HL-60/S4 treated with phorbol 12-myristate 13-acetate at 8.2 ng/mL for 4 days and 3 days (cell line): ENCODE measurements around the gene IFNL1.
"Not testable (repeated sequence)": the region's sequence is repeated elsewhere in the genome, so short reads cannot be mapped to it uniquely, and the experiment has no call there.

Experiments
- in situ Hi-C: fragments of 300-500 bp; cut with MboI; formaldehyde crosslinking; loops from 2 replicates; pipeline ENCODE4 v1.15.0; 2022; ENCODE audit warnings: low sequenced_read_pairs

Gene IFNL1

DNA sequence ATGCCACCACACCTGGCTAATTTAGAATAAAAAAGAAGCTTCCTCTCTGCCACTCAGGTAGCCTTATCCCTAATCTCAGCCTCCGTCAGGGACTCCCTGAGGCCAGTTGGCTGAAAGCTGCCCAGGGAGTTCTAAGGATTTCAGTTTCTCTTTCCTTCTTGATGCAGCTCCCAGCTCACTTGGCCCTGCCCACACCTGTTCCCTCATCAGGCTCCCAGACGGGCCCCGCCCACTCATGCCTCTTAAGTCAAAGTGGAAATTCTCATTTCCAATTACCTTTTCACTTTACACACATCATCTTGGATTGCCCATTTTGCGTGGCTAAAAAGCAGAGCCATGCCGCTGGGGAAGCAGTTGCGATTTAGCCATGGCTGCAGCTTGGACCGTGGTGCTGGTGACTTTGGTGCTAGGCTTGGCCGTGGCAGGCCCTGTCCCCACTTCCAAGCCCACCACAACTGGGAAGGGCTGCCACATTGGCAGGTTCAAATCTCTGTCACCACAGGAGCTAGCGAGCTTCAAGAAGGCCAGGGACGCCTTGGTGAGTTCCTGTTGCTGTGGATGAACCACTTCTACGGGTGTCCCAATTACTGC, at the start of gene IFNL1:
Gene IFNL1 (plus strand): TSS at position 353 of the 591 bp plus-strand sequence. CDS start 15 bp downstream, at position 368.
- in situ Hi-C loops = no loop called here

DNA sequence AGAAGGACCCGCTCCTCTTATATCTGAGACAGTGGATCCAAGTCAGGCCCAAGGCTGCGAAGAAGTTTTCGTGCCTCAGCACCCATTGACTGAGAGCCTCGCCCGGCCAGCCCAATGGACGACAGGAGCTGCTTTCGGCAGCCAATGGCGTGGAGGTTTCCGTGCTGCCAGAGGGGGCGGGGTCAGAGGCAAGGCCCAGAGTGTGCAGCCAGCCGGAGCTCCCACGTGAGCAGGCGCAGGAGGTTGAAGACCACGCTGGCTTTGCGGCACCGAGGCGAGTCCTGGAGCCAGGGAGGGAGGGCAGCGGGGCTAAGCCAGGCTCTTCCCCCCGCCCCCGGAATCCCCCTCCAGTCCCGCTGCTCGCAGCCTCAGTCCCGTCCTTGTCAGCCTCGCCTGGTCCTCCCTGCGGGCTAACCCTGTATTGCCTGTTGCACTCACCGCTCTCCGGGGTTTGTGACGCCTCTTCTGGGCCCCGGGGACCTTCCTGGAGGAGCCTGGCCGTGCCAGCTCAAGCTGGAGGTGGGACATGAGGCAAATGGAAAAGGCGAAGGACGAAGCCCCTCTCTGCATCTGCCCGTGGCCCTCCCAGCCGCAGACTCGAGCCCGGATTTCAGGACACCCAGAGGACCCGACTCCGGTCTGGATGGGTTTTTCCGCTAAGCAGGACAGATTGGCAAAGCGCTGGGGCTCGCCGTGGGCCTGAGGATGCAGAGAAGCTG, 49.1 kb upstream of the IFNL1 start:
- in situ Hi-C loops = no loop called here

DNA sequence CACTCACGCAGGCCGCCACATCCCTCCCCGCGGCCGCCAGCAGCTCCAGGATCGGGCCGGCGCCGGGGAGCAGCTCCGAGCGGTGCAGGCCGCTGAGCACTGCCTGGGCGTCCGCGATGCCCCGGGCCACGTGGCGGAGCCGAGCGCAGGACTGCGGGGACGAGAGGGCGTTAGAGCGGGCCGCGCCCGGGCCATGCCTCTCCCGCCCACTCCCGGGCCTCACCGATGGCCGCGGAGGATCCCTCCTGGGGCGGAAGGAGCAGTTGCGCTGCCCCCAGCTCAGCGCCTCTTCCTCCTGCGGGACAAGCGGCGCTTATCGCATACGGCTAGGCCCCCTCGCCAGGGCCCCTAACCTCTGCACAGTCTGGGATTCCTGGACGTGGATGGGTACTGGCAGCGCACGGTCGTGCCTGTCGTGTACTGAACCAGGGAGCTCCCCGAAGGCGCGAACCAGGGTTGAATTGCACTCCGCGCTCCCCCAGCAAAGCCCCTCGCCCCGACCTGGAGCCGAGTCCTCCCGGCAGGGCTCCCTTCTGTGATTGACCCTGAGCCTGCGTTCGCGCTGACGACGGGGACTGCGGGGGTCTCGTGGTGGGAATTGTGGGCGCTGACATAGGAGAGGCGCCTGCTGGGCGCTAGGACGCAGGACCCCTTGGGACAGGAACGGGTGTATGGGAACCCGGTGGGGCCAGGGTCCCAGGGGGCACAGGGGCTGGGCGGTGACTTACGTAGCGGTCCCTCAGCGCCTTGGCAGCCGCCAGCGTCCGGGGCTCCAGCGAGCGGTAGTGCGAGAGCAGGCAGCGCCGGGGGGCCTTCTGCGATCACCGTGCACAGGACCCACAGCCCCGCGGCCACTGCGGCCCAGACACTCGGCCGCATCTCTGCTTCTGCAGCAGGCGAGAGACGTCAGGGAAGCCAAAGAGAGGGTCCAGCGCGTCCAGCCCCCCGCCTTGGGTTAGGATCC, 48.2 kb upstream of the IFNL1 start:
- in situ Hi-C loops = no loop called here

DNA sequence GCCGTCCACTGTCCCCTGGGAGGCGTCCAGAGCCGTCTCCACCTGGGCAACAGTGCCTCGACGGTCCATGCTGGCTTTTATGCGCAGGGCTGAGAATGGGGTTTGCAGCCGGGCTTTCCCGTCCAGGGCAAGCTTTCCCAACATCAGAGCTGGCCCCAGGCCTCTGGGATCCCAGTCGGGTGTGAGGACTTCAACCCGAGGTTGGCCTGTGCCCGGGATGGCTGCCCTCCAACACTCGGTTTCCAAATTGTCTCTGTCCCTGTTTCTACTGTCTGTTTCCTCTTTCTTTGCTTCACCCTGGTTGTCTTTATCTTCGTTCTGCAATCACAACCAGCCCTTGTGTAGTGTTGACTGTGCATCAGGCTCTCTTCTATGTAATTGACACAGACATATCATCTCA, 47.4 kb upstream of the IFNL1 start, which contains the start of gene IFNL4:
Gene IFNL4 (minus strand): TSS at position 51 of the 400 bp plus-strand sequence.
- in situ Hi-C loops = no loop called here

DNA sequence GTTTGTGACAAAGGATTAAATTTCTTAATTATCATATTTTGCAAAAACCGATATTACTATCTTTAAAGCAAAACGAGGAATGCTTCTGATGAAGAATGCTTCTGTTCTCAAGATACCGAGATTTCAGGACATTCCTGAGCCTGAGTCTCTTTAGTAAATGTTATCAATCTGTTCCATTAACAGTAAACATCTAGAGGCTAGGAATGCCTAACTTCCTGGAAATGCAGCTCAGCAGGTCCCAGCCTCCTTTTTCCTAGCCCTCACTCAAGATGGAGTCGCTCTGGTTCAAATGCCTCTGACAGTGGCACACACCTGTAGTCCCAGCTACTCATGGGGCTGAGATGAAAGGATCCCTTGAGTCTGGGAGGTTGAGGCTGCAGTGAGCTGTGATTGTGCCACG, 45.1 kb upstream of the IFNL1 start:
- in situ Hi-C loops = no loop called here

DNA sequence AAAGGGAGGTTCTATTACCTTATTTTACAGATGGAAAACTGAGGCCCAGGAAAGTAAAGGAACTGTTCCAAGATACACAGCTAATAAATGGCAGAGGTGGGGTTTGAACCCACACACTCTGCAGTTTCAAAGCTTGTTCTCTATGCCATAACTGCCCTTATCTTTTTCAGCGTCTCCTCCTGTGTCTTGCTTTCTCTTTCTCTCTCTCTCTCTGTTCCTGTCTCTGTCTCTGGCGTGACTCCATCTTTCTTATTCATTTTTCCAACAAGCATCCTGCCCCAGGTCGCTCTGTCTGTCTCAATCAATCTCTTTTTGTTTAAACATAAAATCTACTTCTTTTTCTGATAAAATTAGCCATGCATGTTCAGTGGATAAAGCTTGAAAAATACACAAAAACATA, 44.4 kb upstream of the IFNL1 start:
- in situ Hi-C loops = no loop called here

DNA sequence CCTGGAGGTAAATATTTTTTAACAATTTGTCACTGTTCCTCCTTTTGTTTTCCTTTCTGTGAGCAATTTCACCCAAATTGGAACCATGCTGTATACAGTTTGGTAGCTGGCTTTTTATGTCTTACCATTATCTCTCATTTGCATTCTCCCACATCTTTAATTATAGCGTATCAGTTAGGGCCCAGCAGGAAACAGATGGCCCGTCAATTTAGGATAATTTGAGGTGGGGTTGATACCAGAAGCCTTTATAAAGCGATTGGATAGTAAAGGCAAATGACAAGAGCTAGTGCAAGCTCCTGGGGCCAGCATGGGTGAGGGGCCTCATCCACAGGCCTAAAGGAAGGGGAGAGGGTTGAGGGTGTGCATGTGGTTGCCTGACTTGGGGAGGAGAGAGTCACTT, 43.7 kb upstream of the IFNL1 start:
- in situ Hi-C loops = no loop called here

DNA sequence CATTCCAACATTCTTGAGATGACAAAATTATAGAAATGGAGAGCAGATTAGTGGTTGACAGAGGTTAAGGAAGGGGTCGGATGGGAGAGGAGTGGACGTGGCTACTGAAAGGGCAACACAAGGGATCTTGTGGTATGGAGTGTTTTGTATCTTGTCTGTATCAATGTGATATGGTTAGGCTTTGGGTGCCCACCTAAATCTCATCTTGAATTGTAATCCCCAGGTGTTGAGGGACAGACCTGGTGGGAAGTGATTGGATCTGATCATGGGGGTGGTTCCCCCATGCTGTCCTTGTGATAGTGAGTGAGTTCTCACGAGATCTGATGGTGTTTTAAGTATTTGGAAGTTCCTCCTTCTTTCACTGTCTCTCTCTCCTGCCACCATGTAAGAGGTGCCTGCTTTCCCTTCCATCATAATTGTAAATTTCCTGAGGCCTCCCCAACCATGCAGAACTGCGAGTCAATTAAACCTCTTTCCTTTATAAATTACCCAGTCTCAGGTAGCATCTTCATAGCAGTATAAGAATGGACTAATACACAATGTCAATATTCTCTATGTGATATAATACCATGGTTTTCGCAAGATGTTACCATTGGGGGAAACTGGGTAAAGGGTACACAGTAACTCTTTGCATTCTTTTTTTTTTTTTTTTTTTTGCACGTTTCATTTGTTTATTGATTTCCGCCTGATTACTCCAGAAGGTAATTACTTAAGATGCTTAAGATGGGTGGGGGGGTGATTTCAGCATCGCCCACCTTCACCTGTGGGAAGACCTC, 42.6 kb upstream of the IFNL1 start:
- in situ Hi-C loops = no loop called here

DNA sequence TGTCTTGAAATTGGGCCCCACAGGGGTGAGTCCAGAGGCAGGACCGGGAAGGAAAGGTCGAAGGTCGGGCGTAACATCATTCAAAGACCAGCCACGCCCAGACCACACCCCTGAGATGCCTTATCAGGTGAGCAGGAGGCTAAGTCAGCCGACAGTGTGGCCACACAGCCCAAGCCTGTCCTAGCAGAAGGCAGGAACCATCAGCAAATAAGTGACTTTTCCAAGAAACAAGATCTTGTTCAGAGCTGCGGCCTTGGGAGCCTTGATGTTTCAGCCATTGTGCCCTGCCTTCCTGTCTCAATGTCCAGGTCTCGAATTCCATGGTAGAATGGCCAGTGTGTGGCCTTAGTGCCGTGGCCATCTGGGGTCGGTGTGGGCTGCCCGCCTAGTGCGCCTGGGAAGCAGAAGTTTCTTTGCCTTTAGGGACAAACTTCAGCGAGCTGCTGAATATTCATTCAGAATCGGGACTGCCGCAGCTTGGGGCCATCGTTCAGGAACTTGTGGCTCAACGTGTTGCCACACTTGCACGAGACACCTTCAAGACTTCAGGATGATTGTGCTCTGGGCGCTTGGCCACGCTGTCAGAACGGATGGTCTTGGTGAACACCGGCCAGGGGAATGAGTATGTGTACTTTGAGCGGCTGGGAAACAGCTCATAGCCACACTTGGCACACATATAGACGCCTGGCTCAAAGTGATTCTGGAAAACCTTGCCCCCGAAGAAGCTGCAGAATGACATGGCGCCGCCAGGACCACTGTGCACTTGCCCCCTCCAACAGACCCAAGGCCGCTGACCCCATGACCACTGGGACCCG, 41.5 kb upstream of the IFNL1 start:
- in situ Hi-C loops = no loop called here

DNA sequence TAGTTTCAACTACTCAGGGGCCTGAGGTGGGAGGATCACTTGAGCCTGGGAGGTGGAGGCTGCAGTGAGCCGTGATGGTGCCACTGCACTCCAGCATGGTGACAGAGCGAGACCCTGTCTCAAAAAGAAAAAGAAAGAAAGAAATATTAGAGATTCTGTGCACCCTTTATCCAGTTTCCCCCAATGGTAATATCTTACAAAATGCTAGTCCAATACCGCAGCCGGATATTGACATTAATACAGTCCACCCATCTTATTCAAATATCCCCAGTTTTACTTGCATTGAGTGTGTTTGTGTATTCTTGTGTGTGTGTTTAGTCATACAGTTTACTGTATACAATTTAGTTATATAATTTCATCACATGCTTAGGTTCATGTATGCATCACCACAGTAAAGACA, 39.0 kb upstream of the IFNL1 start:
- in situ Hi-C loops = no loop called here

DNA sequence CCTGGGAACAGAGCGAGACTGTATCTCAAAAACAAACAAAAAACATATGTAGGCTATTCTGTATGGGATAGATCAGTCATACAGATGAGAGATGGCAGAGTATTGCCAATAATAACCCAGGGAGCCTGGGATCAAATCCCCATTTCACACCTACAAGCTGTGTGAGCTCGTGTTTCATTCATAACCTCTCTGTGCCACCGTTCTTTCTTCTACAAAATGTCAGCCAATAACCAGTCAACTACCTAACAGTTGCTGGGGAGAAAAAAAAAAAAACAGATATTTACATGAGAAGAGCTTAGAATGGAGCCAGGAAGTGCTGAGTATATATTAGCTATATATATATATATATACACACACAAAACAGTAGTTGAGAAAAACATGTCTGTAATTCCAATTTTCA, 34.5 kb upstream of the IFNL1 start:
- in situ Hi-C loops = no loop called here

DNA sequence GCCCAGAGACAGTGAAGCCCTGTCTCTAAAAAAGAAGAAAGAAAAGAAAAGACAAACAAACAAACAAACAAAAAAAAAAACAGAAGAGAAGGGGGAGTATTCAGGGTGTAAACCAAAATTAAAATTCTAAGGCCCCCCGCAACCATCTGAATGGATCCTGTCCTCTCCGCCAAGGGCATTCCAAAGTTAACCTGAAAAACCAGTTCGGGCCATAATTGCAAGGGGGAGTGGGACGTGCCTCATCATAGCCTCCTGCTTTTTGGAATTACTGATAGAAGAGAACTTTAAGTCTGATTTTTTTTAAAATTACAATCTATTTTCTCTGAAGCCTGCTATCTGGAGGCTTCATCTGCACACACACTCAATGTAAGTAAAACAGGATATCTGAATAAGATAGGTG, 33.7 kb upstream of the IFNL1 start:
- in situ Hi-C loops = no loop called here

DNA sequence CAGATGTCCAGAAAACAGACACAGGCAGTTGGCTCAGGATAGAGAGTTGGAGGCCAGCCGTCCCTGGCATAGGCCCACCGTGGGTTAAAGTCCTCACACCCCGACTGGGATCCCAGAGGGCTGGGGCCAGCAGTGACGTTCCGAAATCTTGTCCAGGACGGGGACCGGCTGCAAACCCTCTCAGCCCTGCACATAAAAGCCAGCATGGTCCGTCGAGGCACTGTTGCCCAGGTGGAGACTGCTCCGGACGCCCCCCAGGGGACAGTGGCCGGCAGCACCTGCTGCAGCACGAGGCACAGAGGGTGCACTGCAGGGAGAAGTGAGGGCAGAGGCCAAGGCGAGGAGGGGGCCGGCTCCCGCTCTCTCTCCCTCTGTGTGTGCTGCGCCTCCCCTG, 32.3 kb upstream of the IFNL1 start:
- in situ Hi-C loops = no loop called here

DNA sequence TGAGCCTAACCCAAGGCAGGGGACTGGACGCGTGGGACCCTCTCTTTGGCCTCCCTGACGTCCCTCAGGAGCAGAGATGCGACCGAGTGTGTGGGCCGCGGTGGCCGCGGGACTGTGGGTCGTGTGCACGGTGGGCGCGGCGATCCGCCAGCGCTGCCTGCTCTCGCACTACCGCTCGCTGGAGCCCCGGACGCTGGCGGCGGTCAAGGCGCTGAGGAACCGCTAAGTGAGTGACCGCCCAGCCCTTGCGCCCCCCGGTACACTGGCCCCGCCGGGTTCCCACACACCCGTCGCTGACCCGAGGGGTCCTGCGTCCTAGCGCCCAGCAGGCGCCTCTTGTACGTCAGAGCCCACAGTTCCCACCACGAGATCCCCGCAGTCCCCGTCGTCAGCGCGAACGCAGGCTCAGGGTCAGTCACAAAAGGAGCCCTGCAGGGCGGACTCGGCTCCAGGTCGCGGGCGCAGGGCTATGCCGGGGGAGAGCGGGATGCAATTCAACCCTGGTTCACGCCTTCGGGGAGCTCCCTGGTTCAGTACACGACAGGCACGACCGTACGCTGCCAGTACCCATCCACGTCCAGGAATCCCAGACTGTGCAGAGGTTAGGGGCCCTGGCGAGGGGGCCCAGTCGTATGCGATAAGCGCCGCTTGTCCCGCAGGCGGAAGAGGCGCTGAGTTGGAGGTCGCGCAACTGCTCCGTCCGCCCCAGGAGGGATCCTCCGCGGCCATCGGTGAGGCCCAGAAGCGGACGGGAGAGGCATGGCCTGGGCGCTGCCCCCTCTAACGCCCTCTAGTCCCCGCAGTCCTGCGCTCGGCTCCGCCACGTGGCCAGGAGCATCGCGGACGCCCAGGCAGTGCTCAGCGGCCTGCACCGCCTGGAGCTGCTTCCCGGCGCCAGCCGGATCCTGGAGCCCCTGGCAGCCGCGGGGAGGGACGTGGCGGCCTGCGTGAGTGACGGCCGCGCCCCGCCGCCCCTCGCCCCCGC, 31.6 kb upstream of the IFNL1 start:
- in situ Hi-C loops = no loop called here

DNA sequence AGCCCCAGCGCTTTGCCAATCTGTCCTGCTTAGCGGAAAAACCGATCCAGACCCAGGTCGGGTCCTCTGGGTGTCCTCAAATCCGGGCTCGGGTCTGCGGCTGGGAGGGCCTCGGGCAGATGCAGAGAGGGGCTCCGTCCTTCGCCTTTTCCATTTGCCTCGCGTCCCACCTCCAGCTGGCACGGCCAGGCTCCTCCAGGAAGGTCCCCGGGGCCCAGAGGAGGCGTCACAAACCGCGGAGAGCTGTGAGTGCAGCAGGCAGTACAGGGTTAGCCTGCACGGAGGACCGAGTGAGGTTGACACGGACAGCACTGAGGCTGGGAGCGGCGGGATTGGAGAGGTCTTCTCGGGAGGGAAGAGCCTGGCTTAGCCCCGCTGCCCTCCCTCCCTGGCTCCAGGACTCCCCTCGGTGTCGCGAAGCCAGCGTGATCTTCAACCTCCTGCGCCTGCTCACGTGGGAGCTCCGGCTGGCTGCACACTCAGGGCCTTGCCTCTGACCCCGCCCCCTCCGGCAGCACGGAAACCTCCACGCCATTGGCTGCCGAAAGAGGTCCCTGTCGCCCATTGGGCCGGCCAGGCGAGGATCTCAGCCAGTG, 30.8 kb upstream of the IFNL1 start:
- in situ Hi-C loops = no loop called here

DNA sequence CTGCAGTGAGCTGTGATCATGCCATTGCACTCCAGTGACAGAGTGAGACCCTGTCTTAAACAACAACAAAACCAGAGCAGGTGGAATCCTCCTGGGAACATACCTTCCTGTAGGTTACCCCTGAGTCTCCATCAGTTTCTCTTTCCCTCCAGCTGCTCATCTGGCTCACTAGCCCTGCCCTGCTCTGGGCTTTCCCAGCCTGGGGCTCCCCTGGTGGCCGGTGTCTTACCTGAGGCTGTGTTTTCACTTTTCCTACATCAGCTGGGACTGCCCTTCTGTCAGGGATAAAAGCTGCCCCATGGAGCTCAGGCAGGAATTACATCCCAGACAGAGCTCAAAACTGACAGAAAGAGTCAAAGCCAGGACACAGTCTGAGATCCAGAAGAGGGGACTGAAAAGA, 28.1 kb upstream of the IFNL1 start, which contains the start of gene IFNL2:
Gene IFNL2 (plus strand): TSS at position 312 of the 400 bp plus-strand sequence. CDS start 173 bp downstream, outside the sequence.
- in situ Hi-C loops = not testable (repeated sequence)

DNA sequence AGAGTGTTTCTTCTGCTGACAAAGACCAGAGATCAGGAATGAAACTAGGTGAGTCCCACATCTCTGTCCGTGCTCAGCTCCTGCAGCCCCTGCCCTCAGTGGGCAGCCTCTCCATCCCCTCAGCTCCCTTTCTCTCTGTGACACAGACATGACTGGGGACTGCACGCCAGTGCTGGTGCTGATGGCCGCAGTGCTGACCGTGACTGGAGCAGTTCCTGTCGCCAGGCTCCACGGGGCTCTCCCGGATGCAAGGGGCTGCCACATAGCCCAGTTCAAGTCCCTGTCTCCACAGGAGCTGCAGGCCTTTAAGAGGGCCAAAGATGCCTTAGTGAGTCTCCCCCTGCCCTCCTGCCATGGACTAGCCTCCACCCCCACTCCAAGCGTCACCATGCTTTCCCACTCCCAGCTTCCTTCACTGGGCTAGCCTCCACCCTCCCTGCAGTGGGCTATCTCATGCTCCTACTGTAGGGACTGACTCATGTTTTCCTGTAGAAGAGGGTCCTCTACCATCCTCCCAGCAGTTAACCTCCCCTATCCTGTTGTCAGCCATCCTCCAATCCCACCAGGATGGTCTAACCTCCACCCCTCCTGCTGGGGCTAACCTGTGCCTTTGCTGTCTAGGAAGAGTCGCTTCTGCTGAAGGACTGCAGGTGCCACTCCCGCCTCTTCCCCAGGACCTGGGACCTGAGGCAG, 27.5 kb upstream of the IFNL1 start:
- in situ Hi-C loops = not testable (repeated sequence)

DNA sequence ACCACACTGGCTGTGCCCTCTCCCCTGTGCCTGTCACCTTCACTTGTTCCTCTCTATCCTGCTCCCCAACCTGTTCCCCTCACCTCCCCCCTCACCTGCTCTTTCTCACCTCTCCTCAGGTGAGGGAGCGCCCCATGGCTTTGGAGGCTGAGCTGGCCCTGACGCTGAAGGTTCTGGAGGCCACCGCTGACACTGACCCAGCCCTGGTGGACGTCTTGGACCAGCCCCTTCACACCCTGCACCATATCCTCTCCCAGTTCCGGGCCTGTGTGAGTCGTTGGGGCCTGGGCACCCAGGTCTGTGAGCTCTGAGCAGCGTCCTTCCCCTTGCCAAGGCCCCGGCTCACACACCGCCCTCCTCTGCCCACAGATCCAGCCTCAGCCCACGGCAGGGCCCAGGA, 26.8 kb upstream of the IFNL1 start:
- in situ Hi-C loops = not testable (repeated sequence)
